HepG2 (cell line): Measurements from ENCODE around the gene MAJIN. TPM values are rescaled to one million over a fixed set of nuclear protein-coding genes. Genes with fewer than 3 reads are reported as not detected.
A peak's percentile ranks its signal among the peaks of the same experiment; 100 is the strongest.

Experiments used
- HNF4G ChIP-seq, 2 experiments: sonication (generic) in 1 of 2; formaldehyde crosslinking in 1 of 2; IDR thresholded peaks; 2 replicates each; pipeline versions ENCODE4 v1.4.0 to v1.6.1; 2011 to 2020; ENCODE audit warnings: borderline replicate concordance in 2 of 2, low read depth in 2 of 2, mild to moderate bottlenecking in 2 of 2, low read length in 1 of 2, missing genetic modification reagents in 1 of 2, moderate library complexity in 1 of 2
- KLF12 ChIP-seq: sonication (generic); formaldehyde crosslinking; IDR thresholded peaks from 2 replicates; pipeline ENCODE4 v1.4.0; 2020; ENCODE audit warnings: missing genetic modification reagents, borderline replicate concordance
- RBM39 ChIP-seq: fragments of 200-400 bp; formaldehyde crosslinking; IDR thresholded peaks from one replicate; pipeline ENCODE4 v1.6.1; 2018; ENCODE audit warnings: antibody characterized with exemption, mild to moderate bottlenecking, low read depth, low read length; ENCODE audit not compliant: poor library complexity, severe bottlenecking
- U2AF1 ChIP-seq: fragments of 200-400 bp; formaldehyde crosslinking; optimal IDR thresholded peaks from 2 replicates; pipeline ENCODE3; 2017; ENCODE audit warnings: mild to moderate bottlenecking, low read depth, low read length
- WIZ ChIP-seq: sonication (generic); formaldehyde crosslinking; IDR thresholded peaks from 2 replicates; pipeline ENCODE4 v1.5.1; 2020; ENCODE audit warnings: mild to moderate bottlenecking, missing genetic modification reagents
- ZFY ChIP-seq: sonication (generic); formaldehyde crosslinking; IDR thresholded peaks from 2 replicates; pipeline ENCODE4 v1.4.0; 2020; ENCODE audit warnings: missing genetic modification reagents
- ZNF256 ChIP-seq: sonication (generic); formaldehyde crosslinking; conservative IDR thresholded peaks from 2 replicates; pipeline ENCODE4 v1.4.0; 2020; ENCODE audit warnings: missing genetic modification reagents
- ZNF263 ChIP-seq: sonication (generic); formaldehyde crosslinking; IDR thresholded peaks from 2 replicates; pipeline ENCODE4 v1.4.0; 2020; ENCODE audit warnings: missing genetic modification reagents
- ZNF430 ChIP-seq: sonication (generic); formaldehyde crosslinking; IDR thresholded peaks from 2 replicates; pipeline ENCODE4 v1.9.0; 2021; ENCODE audit warnings: mild to moderate bottlenecking, missing genetic modification reagents
- polyA plus RNA-seq, 8 experiments: library from polyadenylated mRNA; depleted of rRNA in 3 of 8; stranded (reverse) in 7 of 8; unstranded in 1 of 8; fragments of >200 nt; fragmentation: Illumina TruSeq in 4 of 8; extraction: Trizol in 4 of 8; gene quantifications; 2 replicates each; pipeline versions ENCODE4 v1.2.1 to v1.2.3, GENCODE V29; 2011 to 2016; ENCODE audit warnings: low read depth in 4 of 8, missing spikeins in 1 of 8, mixed read lengths in 1 of 8; ENCODE audit not compliant: insufficient read depth in 1 of 8
- total RNA-seq, 5 experiments: library from RNA; depleted of rRNA; stranded (reverse); fragments of >200 nt; fragmentation: Illumina TruSeq; extraction: Trizol; gene quantifications; 2 replicates each; pipeline ENCODE4 v1.2.3, GENCODE V29; 2016; ENCODE audit warnings: low read depth in 1 of 5
- TF ChIP-seq, protein P1 (sequence below), 2 experiments: sonication (generic) in 1 of 2; formaldehyde crosslinking in 1 of 2; IDR thresholded peaks; 2 replicates each; pipeline versions ENCODE4 v1.6.1 to v1.9.0; 2014 to 2022; ENCODE audit warnings: antibody characterized with exemption in 1 of 2, borderline replicate concordance in 1 of 2, inconsistent platforms in 1 of 2, low read depth in 1 of 2, missing genetic modification reagents in 1 of 2
- TF ChIP-seq, protein P2 (sequence below): sonication (generic); formaldehyde crosslinking; IDR thresholded peaks from 2 replicates; pipeline ENCODE4 v1.4.0; 2020; ENCODE audit warnings: low read depth, missing genetic modification reagents
- TF ChIP-seq, protein P3 (sequence below): IDR thresholded peaks from 2 replicates; pipeline ENCODE4 v1.6.1; 2016
- TF ChIP-seq, protein P4 (sequence below): sonication (generic); formaldehyde crosslinking; conservative IDR thresholded peaks from 2 replicates; pipeline ENCODE4 v1.8.1; 2023; ENCODE audit warnings: missing genetic modification reagents

MAJIN gene
- total and polyA plus RNA-seq, 2 of the 13 experiments (the other 11 are each of a cell fraction or from before 2014, with no cell fraction given): not detected

DNA sequence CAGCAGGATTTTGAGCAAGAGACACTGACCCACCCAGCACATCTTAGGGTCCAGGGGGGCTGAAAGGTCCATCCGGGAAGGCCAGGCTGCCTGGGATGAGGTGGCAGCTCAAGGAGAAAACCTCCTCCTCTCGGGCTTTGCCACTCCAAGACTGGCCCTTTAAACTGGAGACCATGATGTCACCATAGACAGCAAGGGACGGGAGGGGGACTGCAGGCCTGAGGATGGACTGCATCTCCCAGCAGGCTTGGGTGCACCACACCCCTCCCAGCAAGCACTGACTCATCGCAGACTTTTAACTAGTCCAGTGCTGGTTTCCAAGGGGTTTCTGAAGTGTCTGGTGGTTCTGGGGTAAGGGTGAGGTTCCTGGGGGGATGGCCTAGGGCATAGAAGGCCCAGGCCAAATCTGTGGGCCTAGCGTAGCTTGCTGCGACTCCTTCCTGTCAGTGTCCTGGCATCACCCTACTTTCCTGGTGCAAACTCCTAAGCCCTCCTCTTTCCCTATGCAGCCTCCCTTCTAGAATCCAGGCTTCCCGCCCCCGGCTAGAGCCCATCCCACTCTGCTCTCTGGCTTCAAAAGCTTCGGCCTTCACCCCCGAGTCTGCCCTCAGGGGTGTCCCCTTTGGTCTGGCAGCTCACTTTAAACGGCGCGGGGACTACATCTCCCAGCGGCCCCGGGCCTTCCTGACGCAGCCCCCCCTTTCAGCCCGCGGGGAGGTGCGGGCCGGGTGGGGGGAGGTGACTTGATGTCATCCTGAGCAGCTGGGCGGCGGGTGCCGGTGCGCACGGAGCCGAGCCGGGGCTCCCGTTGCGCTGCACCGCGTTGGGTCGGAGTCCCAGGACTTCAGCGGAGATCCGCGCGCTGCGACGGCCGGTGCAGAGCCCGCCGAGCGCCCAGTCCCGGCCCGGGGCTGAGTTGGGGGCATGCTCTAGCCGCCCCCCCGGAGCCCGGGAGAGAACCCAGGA lies 47.7 kb downstream of the MAJIN start, which contains the start of gene PPP2R5B (continued):
- TF ChIP-seq, protein P1, sequence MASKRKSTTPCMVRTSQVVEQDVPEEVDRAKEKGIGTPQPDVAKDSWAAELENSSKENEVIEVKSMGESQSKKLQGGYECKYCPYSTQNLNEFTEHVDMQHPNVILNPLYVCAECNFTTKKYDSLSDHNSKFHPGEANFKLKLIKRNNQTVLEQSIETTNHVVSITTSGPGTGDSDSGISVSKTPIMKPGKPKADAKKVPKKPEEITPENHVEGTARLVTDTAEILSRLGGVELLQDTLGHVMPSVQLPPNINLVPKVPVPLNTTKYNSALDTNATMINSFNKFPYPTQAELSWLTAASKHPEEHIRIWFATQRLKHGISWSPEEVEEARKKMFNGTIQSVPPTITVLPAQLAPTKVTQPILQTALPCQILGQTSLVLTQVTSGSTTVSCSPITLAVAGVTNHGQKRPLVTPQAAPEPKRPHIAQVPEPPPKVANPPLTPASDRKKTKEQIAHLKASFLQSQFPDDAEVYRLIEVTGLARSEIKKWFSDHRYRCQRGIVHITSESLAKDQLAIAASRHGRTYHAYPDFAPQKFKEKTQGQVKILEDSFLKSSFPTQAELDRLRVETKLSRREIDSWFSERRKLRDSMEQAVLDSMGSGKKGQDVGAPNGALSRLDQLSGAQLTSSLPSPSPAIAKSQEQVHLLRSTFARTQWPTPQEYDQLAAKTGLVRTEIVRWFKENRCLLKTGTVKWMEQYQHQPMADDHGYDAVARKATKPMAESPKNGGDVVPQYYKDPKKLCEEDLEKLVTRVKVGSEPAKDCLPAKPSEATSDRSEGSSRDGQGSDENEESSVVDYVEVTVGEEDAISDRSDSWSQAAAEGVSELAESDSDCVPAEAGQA (IDR thresholded peaks at IDR 0.05; ENCODE audit: low read depth): peak; percentile 37; the same call in 1 of the 2 replicates
- TF ChIP-seq, protein P1 (CRISPR knock-in tag; IDR thresholded peaks at IDR 0.05; ENCODE audit: borderline replicate concordance): no peak
- TF ChIP-seq, protein P2, sequence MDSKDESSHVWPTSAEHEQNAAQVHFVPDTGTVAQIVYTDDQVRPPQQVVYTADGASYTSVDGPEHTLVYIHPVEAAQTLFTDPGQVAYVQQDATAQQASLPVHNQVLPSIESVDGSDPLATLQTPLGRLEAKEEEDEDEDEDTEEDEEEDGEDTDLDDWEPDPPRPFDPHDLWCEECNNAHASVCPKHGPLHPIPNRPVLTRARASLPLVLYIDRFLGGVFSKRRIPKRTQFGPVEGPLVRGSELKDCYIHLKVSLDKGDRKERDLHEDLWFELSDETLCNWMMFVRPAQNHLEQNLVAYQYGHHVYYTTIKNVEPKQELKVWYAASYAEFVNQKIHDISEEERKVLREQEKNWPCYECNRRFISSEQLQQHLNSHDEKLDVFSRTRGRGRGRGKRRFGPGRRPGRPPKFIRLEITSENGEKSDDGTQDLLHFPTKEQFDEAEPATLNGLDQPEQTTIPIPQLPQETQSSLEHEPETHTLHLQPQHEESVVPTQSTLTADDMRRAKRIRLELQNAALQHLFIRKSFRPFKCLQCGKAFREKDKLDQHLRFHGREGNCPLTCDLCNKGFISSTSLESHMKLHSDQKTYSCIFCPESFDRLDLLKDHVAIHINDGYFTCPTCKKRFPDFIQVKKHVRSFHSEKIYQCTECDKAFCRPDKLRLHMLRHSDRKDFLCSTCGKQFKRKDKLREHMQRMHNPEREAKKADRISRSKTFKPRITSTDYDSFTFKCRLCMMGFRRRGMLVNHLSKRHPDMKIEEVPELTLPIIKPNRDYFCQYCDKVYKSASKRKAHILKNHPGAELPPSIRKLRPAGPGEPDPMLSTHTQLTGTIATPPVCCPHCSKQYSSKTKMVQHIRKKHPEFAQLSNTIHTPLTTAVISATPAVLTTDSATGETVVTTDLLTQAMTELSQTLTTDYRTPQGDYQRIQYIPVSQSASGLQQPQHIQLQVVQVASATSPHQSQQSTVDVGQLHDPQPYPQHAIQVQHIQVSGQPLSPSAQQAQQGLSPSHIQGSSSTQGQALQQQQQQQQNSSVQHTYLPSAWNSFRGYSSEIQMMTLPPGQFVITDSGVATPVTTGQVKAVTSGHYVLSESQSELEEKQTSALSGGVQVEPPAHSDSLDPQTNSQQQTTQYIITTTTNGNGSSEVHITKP (CRISPR knock-in tag): peak; percentile 75
- TF ChIP-seq ZNF263 (CRISPR knock-in tag) (no peak), RBM39 (no peak), ZFY (CRISPR knock-in tag) (peak; percentile 77), KLF12 (CRISPR knock-in tag) (peak; percentile 97), ZNF430 (peak; percentile 29; the same call in 1 of the 2 replicates), ZNF256 (CRISPR knock-in tag) (no peak), U2AF1 (peak; percentile 87), WIZ (CRISPR knock-in tag) (no peak), HNF4G (IDR thresholded peaks at IDR 0.05; ENCODE audit: borderline replicate concordance, low read depth, low read length) (peak; percentile 43; the same call in 1 of the 2 replicates), HNF4G (CRISPR knock-in tag; IDR thresholded peaks at IDR 0.05; ENCODE audit: borderline replicate concordance, low read depth) (peak; percentile 20; the same call in 1 of the 2 replicates)
- TF ChIP-seq, protein P3, sequence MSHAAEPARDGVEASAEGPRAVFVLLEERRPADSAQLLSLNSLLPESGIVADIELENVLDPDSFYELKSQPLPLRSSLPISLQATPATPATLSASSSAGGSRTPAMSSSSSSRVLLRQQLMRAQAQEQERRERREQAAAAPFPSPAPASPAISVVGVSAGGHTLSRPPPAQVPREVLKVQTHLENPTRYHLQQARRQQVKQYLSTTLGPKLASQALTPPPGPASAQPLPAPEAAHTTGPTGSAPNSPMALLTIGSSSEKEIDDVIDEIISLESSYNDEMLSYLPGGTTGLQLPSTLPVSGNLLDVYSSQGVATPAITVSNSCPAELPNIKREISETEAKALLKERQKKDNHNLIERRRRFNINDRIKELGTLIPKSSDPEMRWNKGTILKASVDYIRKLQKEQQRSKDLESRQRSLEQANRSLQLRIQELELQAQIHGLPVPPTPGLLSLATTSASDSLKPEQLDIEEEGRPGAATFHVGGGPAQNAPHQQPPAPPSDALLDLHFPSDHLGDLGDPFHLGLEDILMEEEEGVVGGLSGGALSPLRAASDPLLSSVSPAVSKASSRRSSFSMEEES (CRISPR knock-in tag): no peak; the same call in 1 of the 2 replicates
- TF ChIP-seq, protein P4, sequence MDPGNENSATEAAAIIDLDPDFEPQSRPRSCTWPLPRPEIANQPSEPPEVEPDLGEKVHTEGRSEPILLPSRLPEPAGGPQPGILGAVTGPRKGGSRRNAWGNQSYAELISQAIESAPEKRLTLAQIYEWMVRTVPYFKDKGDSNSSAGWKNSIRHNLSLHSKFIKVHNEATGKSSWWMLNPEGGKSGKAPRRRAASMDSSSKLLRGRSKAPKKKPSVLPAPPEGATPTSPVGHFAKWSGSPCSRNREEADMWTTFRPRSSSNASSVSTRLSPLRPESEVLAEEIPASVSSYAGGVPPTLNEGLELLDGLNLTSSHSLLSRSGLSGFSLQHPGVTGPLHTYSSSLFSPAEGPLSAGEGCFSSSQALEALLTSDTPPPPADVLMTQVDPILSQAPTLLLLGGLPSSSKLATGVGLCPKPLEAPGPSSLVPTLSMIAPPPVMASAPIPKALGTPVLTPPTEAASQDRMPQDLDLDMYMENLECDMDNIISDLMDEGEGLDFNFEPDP (CRISPR knock-in tag): 0 out of 2 replicates have a peak, but pooled peaks have one; percentile 67
